ENCODE measurements around the gene CMBL.
A peak's percentile ranks its signal among the peaks of the same experiment; 100 is the strongest.

CMBL gene

DNA sequence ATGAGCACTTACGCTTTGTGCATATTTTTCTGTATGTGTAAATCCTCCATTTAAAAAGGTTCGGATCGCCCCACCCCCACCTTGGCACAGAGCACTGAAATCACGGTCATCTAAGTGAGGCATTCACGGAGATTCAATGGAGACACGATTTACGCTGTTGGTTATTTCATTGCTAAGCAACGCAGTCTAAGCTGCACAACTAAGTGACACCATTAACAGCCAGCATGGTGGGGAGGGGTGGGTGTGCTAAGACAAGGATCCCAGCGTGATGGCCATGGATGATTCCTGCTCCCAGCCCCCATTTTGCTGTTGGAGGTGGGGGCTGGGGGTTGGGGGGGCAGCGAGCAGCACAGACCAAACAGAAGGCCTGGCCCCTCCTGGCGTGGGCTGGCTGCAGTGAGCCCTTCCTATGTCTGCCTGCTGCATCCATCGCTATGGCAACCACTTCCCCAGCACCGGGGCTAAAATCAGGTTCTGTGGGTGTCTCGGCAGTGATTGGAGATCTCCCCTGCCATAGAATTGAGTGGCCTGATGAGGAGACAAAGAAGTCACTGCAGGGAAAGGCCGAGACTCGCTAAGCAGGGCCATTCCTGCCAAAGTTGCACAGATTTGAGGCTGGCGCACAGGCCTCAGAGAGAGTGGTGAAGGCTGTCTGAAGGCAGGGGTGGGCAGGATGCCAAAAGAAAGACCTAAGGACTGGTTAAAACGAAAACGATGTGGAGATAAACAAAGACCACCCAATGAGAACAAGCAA, 31.5 kb upstream of the CMBL start:
- no peaks in the 10 kb centered on the region for H3K27me3 ChIP-seq (ENCODE audit: low read depth)
- H3K36me3 ChIP-seq (replicated peaks) = no peaks in the 10 kb centered on the region
- DNase-seq (ENCODE audit: low spot score in 2 of 2) = peak in 1 of 2 experiments; percentile 18
- in situ Hi-C loops (cut with MboI; ENCODE audit: low sequenced_read_pairs) = no loop called here
- H3K4me1 ChIP-seq = peaks cover 10% of the 10 kb centered on the region
- H3K4me3 ChIP-seq = no peak overlapping the region
- H3K9me3 ChIP-seq = no peaks in the 10 kb centered on the region

DNA sequence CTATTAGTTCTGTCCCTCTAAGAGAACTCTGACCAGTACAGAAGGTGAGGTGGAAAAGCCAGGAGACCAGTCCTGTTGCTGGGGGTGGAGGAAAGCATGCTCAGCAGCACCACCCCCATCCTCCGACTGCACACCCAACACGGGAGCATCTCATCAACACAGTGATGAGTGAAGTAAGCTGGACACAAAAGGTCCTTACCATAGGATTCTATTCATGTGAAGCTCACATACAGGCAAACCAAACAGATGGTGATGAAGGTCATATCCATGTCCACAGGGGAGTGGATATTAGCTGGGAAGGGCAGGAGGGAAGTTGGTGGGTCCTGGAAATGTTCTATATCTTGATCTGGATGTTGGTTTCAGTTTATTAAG, 31.0 kb upstream of the CMBL start:
- H3K4me3 ChIP-seq = no peak overlapping the region
- peaks cover 10% of the 10 kb centered on the region for H3K4me1 ChIP-seq
- no peaks in the 10 kb centered on the region for H3K36me3 ChIP-seq (replicated peaks)
- H3K27me3 ChIP-seq (ENCODE audit: low read depth) = no peaks in the 10 kb centered on the region
- no peak for DNase-seq (ENCODE audit: low spot score in 2 of 2)
- H3K9me3 ChIP-seq = no peaks in the 10 kb centered on the region
- in situ Hi-C loops (cut with MboI; ENCODE audit: low sequenced_read_pairs) = no loop called here

DNA sequence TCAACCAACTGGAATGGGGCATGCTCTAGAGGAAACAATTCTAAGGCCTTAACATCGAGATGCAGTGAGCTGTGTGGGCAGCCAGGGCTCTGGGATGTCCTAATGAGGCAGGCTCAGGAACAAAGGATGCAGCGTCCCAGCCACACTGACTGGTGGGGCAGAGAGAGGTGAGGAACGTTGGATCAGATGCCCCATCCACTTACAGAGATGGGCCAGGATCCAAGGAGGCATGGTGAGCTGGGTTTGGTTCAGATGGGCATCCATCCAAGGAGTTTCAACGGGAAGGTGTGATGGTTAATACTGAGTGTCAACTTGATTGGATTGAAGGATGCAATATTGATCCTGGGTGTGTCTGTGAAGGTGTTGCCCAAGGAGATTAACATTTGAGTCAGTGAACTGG, 30.3 kb upstream of the CMBL start:
- no peak for DNase-seq (ENCODE audit: low spot score in 2 of 2)
- no peaks in the 10 kb centered on the region for H3K36me3 ChIP-seq (replicated peaks)
- H3K4me3 ChIP-seq = no peak overlapping the region
- in situ Hi-C loops (cut with MboI; ENCODE audit: low sequenced_read_pairs) = no loop called here
- H3K4me1 ChIP-seq = peaks cover 10% of the 10 kb centered on the region
- H3K27me3 ChIP-seq (ENCODE audit: low read depth) = no peaks in the 10 kb centered on the region
- H3K9me3 ChIP-seq = no peaks in the 10 kb centered on the region

DNA sequence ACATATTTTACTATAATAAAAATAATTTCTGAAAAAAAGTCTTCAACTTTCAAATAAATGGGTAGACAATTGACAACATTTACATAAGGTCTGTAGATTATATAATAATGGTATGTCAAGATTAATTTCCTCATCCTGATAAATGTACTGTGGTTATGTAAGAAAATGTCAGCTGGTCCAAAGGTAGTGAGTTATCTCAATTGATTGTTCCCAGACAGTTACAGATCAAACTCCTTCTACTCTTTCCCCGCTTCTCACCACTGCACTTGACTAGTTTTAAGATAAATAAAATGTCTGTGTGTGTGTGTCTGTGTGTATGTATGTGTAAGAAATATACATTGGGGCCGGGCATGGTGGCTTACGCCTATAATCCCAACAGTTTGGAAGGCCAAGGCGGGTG, 29.4 kb upstream of the CMBL start:
- in situ Hi-C loops (cut with MboI; ENCODE audit: low sequenced_read_pairs) = no loop called here

DNA sequence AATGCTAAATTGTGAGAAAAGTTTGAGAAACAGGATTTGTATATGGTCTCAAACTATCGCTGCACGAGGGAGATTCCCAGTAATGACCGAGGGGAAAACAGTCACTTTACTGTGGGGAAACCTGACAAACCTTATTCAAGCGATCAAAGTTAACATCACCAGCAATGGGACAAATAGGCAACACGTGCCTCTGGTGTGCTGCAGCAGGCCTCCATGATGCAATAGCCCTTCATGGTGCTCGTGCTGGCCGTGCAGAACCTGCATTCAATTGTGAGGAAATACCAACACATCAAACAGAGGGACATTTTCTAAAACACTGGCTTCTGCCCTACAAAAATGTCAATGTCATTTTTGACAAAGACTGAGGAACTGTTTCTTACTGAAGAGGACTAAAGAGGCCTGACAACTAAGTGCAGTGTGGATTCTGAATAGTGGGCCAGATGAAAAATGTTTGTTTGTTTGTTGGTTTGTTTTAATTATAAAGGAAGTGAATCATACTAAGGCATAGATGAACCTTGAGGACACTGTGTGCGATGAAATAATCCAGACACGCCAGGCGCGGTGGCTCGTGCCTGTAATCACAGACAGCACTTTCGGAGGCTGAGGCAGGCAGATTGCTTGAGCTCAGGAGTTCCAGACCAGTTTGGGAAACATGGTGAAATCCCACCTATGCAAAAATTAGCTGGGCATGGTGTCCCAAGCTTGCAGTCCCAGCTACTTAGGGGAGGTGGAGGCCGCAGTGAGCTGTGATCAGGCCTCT, 28.2 kb upstream of the CMBL start:
- no peak for DNase-seq (ENCODE audit: low spot score in 2 of 2)
- in situ Hi-C loops (cut with MboI; ENCODE audit: low sequenced_read_pairs) = no loop called here
- Histone ChIP-seq H3K27me3 (ENCODE audit: low read depth) (no peaks in the 10 kb centered on the region), H3K9me3 (no peaks in the 10 kb centered on the region), H3K4me3 (no peak overlapping the region), H3K36me3 (replicated peaks) (no peaks in the 10 kb centered on the region), H3K4me1 (peaks cover under 1% of the 10 kb centered on the region)

More for the DNA sequence above, 29.4 kb upstream of the CMBL start:
- DNase-seq (ENCODE audit: low spot score in 2 of 2) = no peak
- H3K27me3 ChIP-seq (ENCODE audit: low read depth) = no peaks in the 10 kb centered on the region
- peaks cover 10% of the 10 kb centered on the region for H3K4me1 ChIP-seq
- H3K4me3 ChIP-seq = no peak overlapping the region
- no peaks in the 10 kb centered on the region for H3K9me3 ChIP-seq
- no peaks in the 10 kb centered on the region for H3K36me3 ChIP-seq (replicated peaks)

DNA sequence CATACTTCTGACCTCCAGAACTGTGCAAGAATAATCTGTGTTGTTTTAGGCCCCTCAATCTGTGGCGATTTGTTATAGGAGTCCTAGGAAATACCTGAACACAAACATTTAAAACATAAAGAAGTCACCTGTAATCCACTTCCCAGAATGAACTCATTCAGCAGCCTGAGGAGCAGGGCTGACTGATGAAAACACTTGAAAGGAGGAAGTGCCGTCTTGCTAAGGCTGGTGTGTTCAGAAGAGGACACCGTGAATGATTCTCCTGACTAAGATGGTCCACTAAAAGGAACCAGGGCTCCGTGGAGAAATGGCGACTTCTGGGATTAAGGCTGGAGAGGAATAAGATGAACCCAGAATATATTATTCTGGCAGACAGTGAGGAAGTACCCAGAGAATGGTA, 27.1 kb upstream of the CMBL start:
- in situ Hi-C loops (cut with MboI; ENCODE audit: low sequenced_read_pairs) = no loop called here
- H3K36me3 ChIP-seq (replicated peaks) = no peaks in the 10 kb centered on the region
- no peak for DNase-seq (ENCODE audit: low spot score in 2 of 2)
- H3K4me1 ChIP-seq = no peaks in the 10 kb centered on the region
- no peaks in the 10 kb centered on the region for H3K9me3 ChIP-seq
- H3K27me3 ChIP-seq (ENCODE audit: low read depth) = no peaks in the 10 kb centered on the region
- no peak overlapping the region for H3K4me3 ChIP-seq

DNA sequence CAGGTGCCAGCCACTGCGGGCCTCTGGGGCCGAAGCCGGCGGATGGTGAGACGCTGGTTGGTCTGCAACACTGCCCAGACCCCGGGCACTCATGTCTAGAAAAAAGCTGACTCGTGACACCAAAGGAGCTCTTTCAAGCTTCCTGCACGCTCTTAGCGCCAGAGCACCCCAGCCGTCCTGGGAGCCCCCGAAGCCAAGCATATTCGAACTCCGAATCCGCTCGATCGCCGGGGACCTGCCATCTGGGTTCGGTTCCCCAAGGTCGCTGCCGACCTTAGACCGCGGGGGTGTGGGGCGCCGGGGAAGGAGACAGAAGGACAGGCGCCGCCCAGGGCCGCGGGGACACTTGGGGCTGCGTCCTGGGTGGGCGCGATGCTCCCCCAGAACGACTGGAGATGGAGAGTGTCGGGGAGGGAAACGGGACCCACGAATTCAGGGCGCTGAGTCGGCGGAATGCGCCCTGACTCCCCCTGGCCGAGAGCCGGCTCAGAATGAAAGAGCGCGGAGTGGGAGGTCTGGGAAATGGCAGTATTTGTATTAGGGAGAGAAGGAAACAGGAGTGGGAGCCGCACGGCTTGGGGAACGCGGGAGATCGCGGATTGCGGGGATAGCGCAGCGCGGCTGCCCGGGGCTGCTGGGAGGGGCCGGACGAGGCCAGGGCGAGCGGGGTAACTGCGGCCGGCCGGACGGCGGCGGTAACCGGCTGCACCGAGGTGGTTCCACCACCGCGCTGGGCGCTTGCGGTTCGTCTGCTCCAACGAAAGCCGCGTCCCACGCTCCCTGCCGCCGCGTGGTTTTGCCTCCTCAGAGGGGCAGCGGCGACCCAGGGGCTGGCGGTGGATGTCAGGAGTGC, 25.7 kb upstream of the CMBL start:
- in situ Hi-C loops (cut with MboI; ENCODE audit: low sequenced_read_pairs) = no loop called here
- no peaks in the 10 kb centered on the region for H3K27me3 ChIP-seq (ENCODE audit: low read depth)
- DNase-seq (ENCODE audit: low spot score in 2 of 2) = no peak
- no peaks in the 10 kb centered on the region for H3K4me1 ChIP-seq
- H3K4me3 ChIP-seq = no peak overlapping the region
- H3K36me3 ChIP-seq (replicated peaks) = no peaks in the 10 kb centered on the region
- no peaks in the 10 kb centered on the region for H3K9me3 ChIP-seq

DNA sequence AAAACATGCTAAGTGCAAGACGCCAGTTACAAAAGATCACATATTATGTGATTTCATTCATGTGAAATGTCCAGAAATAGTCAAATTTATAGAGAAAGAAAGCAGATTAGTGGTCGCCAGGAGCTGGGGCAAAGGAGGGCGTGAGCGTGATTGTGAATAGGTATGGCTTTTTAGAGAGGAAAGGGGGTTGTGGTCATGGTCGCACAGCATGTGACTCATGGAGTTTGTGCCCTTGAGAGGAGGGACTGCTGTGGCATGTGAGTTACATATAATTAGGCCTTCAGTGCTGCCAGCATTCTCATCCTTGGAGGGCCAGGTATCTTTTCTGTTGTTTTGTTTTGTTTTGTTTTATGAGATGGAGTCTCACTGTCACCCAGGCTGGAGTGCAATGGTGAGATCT, 24.6 kb upstream of the CMBL start:
- no peaks in the 10 kb centered on the region for H3K36me3 ChIP-seq (replicated peaks)
- no peak overlapping the region for H3K4me3 ChIP-seq
- no peaks in the 10 kb centered on the region for H3K9me3 ChIP-seq
- no peaks in the 10 kb centered on the region for H3K4me1 ChIP-seq
- in situ Hi-C loops (cut with MboI; ENCODE audit: low sequenced_read_pairs) = no loop called here
- no peaks in the 10 kb centered on the region for H3K27me3 ChIP-seq (ENCODE audit: low read depth)
- no peak for DNase-seq (ENCODE audit: low spot score in 2 of 2)

DNA sequence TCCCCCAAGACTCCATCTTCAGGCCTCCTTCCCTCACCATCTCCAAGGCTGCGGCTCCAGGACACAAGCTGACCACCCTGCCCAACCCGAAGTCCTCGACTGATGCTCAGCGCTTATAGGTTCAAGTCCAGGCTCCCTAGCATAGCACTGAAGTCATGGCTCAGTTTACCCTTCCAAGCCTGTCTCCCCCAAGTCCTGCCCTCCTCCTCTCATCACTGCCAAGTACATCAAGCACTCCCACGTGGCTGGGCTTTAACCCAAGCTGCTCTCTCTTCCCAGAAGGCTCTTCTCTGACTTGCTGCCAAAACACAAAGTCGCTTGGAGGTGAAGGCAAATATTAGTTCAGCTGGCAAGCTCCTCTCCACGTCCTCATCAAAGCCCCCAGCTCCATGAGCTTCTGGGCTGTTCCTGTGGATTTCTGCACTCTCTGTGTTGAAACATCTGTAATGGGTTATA, 23.7 kb upstream of the CMBL start:
- in situ Hi-C loops (cut with MboI; ENCODE audit: low sequenced_read_pairs) = no loop called here

DNA sequence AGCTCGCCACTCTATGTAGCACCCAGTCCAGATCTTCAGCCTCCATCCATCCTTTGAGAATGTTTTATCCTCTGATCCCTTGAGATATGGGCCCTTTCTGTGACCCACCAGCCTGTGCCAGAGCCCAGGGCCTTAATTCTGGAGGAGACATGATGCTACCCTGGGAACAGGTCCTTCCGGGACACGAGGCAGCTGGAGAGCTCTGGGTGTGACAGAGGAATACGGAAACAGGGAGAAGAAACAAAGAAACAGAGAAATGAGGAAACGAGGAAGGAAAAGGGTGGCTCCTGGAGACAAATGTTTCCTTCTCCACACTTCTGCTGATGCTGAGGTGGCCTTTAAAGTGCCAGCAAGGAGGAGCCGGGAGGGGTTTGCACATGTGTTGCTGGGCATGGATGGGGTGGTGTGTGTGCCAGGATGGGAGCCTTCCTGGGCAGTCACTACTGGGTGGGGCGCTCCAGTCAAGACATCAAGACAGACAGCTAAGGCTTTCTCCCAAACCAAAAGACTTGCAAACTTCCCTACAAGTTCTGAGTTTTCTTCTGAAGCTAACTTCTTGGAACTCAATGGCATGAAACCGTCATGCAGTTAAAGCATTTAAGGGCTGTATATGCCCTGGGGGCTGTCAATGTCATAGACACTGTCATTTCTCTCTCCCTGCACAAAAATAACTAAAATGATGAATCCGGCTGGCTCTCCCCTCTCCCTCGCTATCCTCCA, 23.0 kb upstream of the CMBL start:
- Histone ChIP-seq H3K4me1 (no peaks in the 10 kb centered on the region), H3K36me3 (replicated peaks) (no peaks in the 10 kb centered on the region), H3K4me3 (no peak overlapping the region), H3K9me3 (no peaks in the 10 kb centered on the region), H3K27me3 (ENCODE audit: low read depth) (no peaks in the 10 kb centered on the region)
- in situ Hi-C loops (cut with MboI; ENCODE audit: low sequenced_read_pairs) = no loop called here
- DNase-seq (ENCODE audit: low spot score in 2 of 2) = no peak

More for the DNA sequence above, 23.7 kb upstream of the CMBL start:
- Histone ChIP-seq H3K27me3 (ENCODE audit: low read depth) (no peaks in the 10 kb centered on the region), H3K4me1 (no peaks in the 10 kb centered on the region), H3K36me3 (replicated peaks) (no peaks in the 10 kb centered on the region), H3K4me3 (no peak overlapping the region), H3K9me3 (no peaks in the 10 kb centered on the region)
- no peak for DNase-seq (ENCODE audit: low spot score in 2 of 2)

DNA sequence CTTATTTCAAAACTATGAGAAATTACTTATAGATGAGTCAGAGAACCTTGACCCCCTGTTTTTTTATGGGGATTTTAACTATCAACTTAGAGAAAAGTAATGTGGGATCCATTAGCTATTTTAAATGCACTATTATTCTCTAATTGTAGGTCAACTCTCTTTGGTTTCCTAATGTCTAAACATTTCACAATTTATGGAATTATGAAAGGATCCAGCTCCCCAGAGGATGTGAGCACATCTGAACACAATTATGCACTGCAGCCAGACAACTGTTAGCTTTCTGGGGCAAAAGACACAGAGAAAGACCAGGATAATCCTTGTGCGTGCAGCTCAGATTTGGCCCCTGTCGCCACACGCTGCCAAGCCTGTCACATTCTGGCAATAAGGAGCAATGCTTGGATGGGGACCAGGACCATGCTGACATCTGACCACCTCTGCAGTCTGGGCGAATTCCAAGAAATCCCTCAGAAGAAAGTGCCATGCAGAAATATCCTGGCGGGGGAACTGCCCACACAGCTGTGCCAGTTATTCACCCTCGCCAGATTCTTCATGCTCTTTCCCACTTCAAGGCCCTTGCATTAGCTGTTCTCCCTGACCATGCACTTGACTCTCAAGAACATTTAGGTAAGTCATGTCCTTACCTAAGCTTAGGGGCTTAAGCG, 22.2 kb upstream of the CMBL start:
- DNase-seq (ENCODE audit: low spot score in 2 of 2) = no peak
- no peaks in the 10 kb centered on the region for H3K36me3 ChIP-seq (replicated peaks)
- in situ Hi-C loops (cut with MboI; ENCODE audit: low sequenced_read_pairs) = no loop called here
- no peaks in the 10 kb centered on the region for H3K27me3 ChIP-seq (ENCODE audit: low read depth)
- H3K4me3 ChIP-seq = no peak overlapping the region
- H3K9me3 ChIP-seq = no peaks in the 10 kb centered on the region
- no peaks in the 10 kb centered on the region for H3K4me1 ChIP-seq

DNA sequence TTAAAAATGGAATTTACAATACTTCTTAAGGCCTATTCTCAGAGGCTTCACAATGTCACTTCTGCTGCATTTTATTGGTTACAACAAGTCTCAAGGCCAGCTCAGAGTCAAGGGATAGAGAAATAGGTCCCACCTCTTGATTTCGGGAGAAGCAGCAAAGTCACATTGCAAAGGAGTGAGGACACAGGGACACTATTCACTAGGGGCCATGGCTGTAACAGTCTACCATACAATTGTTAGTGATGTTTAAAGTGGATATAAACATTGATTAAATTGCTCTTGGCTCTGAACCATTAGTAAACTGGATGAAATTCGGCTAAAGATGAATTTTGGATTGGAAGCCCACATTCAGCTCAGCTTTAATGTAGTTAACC, 21.7 kb upstream of the CMBL start:
- no peaks in the 10 kb centered on the region for H3K36me3 ChIP-seq (replicated peaks)
- in situ Hi-C loops (cut with MboI; ENCODE audit: low sequenced_read_pairs) = no loop called here

DNA sequence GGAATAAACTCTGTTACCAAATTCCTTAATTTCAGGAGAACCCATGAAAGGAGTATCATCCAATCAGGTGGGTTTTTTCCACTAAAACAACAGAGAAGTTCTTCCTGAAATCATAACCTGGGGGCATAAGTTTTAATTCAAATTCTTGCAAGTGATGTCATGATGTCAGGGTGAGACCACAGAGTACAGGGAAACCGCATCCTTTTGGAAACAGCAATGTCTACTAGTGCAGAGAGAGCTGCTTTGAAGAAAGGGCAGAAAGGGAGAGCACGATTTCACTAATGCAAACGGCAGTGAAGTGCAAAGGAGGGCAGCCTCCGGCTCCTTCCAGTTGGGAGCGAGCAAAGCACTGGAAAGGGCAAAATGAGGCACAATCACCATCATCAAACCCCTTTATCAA, 20.6 kb upstream of the CMBL start:
- Histone ChIP-seq H3K36me3 (replicated peaks) (no peaks in the 10 kb centered on the region), H3K4me3 (no peak overlapping the region), H3K27me3 (ENCODE audit: low read depth) (no peaks in the 10 kb centered on the region), H3K4me1 (peaks cover 3% of the 10 kb centered on the region), H3K9me3 (no peaks in the 10 kb centered on the region)
- no peak for DNase-seq (ENCODE audit: low spot score in 2 of 2)
- in situ Hi-C loops (cut with MboI; ENCODE audit: low sequenced_read_pairs) = no loop called here

More for the DNA sequence above, 21.7 kb upstream of the CMBL start:
- no peak overlapping the region for H3K4me3 ChIP-seq
- no peak for DNase-seq (ENCODE audit: low spot score in 2 of 2)
- H3K27me3 ChIP-seq (ENCODE audit: low read depth) = no peaks in the 10 kb centered on the region
- no peaks in the 10 kb centered on the region for H3K4me1 ChIP-seq
- no peaks in the 10 kb centered on the region for H3K9me3 ChIP-seq

All from HAP-1 (cell line).